Heart left ventricle (tissue), 13 donors: ENCODE results near the gene PRKCI.

ENCODE experiments used
- POLR2A ChIP-seq, 2 donors: fragments of 450-650 bp; IDR thresholded peaks; one replicate each; pipeline ENCODE4 v1.6.1; 2017; ENCODE audit warnings: antibody characterized with exemption in 2 of 2, mild to moderate bottlenecking in 2 of 2, moderate library complexity in 2 of 2
- TF ChIP-seq, protein P1 (sequence below), 12 donors: fragments of 200-600 bp; sonication (generic) in 4 of 12; IDR thresholded peaks; one replicate each; pipeline versions ENCODE4 v1.5.0 to v1.8.0; 2018 to 2022; ENCODE audit warnings: antibody characterized with exemption in 12 of 12, mild to moderate bottlenecking in 5 of 12
- donor health status: ischemic (EF 13 %, LVEDD 7.1; RV severe dilation, severe dysfunction).
- donor health status: DM: no; HTN: yes; CAD: no.
- donor health status: DM: no; HTN: no; CAD: no.
- donor health status: ischemic (EF 25% LVEDD 6.9; RV normal size, moderate dysfunction).
- donor health status: ischemic (EF 25% LVEDD 5.7; RV mildly dilated, moderate dysfunction).
- donor health status: ischemic (EF 35%, LVEDD 5.7; RV mildly dilated, moderate dysfunction).
- donor health status: nonischemic (EF 11% LVEDD 7.7; RV severe dilation, severe dysfunction).
- donor health status: DM: yes; HTN: yes; CAD: no.
- donor health status: PGD.
- donor health status: ischemic (EF 29% LVEDD 5.4; RV normal size, mild dysfunction).
- donor health status: nonischemic (EF 23%, LVEDD 6.1; RV moderate dilation, normal function).

DNA sequence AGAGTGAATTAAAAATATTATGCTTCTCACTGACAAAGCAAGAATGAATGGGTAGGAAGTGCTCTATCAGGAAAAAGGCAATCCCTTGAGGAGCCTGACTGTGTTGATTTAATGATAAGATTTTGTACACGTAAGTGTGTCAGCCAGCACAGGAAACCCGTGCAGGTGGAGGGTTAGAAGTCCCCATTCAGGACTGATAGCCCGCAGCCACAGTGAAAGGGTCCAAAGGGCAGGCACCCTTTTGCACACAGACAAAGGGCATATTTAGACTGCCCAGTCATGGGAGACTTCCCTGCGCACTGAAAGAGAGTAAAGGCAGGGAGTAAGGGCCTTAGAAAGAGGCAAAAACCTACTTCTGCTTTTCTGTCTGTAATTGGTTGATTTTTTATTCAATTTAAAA lies 108.9 kb downstream of the PRKCI start:
- TF ChIP-seq, protein P1, sequence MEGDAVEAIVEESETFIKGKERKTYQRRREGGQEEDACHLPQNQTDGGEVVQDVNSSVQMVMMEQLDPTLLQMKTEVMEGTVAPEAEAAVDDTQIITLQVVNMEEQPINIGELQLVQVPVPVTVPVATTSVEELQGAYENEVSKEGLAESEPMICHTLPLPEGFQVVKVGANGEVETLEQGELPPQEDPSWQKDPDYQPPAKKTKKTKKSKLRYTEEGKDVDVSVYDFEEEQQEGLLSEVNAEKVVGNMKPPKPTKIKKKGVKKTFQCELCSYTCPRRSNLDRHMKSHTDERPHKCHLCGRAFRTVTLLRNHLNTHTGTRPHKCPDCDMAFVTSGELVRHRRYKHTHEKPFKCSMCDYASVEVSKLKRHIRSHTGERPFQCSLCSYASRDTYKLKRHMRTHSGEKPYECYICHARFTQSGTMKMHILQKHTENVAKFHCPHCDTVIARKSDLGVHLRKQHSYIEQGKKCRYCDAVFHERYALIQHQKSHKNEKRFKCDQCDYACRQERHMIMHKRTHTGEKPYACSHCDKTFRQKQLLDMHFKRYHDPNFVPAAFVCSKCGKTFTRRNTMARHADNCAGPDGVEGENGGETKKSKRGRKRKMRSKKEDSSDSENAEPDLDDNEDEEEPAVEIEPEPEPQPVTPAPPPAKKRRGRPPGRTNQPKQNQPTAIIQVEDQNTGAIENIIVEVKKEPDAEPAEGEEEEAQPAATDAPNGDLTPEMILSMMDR (IDR thresholded peaks at IDR 0.05): no peak
- no peak for TF ChIP-seq POLR2A (IDR thresholded peaks at IDR 0.05)
